ENCODE results near the gene CNOT9. TPM values are rescaled to one million over a fixed set of nuclear protein-coding genes. Genes with fewer than 3 reads are reported as not detected.

Gene CNOT9
- total and polyA plus RNA-seq, 10 of the 15 experiments (the other 5 are each of a cell fraction or from before 2014, with no cell fraction given): 51.0 to 172 (median 98.2) TPM

DNA sequence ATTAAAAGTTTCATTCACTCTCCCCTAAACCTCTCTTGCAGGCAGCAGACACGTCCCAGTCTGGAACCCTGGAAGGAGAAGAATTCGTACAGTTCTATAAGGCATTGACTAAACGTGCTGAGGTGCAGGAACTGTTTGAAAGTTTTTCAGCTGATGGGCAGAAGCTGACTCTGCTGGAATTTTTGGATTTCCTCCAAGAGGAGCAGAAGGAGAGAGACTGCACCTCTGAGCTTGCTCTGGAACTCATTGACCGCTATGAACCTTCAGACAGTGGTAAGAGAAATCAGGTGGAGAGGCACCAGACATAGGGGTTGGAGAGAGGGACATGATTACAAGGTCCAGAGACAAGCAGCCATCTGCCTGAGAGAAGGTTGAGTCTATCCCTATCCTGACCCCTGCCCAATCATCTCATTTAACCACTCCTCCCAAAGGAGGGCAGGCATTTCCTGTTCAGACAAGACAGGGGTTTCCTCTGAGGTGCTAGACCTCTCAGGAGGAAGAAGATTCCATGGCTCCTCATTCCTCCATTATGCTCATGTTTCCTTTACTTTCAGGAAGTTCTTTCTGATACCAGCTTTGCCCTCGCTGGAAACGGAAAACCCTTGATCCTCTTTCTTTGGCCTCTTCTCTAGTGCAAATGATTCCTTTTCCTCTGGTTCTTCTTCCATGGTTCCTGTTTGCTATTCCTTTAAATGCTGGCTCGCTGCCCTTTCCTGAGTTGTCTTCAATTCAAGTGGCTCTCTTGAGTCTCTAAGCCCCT is 54.1 kb downstream of the CNOT9 start:
- FAIRE-seq (no peak), DNase-seq (ENCODE audit: low read depth, low spot score) (no peak), ATAC-seq (no peak)
- in situ Hi-C loops (cut with MboI) (no loop called here), intact Hi-C loops (cut with micrococcal nuclease; ENCODE audit: unreplicated experiment) (no loop called here)
- no peak overlapping the region for H3K27ac ChIP-seq (ENCODE audit: control insufficient read depth, insufficient read depth)
- ChIA-PET RAD21 (ENCODE audit: unreplicated experiment) (no interaction called here), CTCF (interaction anchor here (0.6 kb wide), 1 partner anchor 312 kb away, joined by 4 read pairs; no protein-coding TSS in a partner anchor), POLR2A (no interaction called here), SMC1A (ENCODE audit: uncharacterized antibody, unreplicated experiment) (no interaction called here)
- no peaks in the 10 kb centered on the region for H3K9me3 ChIP-seq (replicated peaks; ENCODE audit: control insufficient read depth, insufficient read depth, low read length)
- H3K4me2 ChIP-seq (ENCODE audit: control insufficient read depth, insufficient read depth): no peak overlapping the region
- H3K36me3 ChIP-seq (ENCODE audit: control insufficient read depth in 2 of 2, insufficient read depth in 2 of 2, low read length in 1 of 2): no peaks in the 10 kb centered on the region
- H3K27me3 ChIP-seq (replicated peaks in 1 of 2; ENCODE audit: control insufficient read depth in 2 of 2, insufficient read depth in 2 of 2, low read length in 1 of 2): no peaks in the 10 kb centered on the region
- BruUV-seq (replicated peaks): no TSS peak
- H3K79me2 ChIP-seq (ENCODE audit: control insufficient read depth, insufficient read depth, low read length): no peaks in the 10 kb centered on the region
- H3K4me3 ChIP-seq: no peak overlapping the region
- H4K20me1 ChIP-seq (ENCODE audit: control insufficient read depth, insufficient read depth): no peaks in the 10 kb centered on the region
- no peak overlapping the region for H3K9ac ChIP-seq (ENCODE audit: control insufficient read depth, insufficient read depth, low read length)
- 36% methylated on average over 7 of the region's 7 CpGs for WGBS (ENCODE audit: insufficient coverage, insufficient replicate concordance, low lambda C conversion rate, missing lambda C conversion rate)
- H2AFZ ChIP-seq (ENCODE audit: control insufficient read depth, low read depth, low read length): no peak overlapping the region
- no peaks in the 10 kb centered on the region for H3K4me1 ChIP-seq (ENCODE audit: control insufficient read depth, insufficient read depth, low read length)
- no peak for TF ChIP-seq BCL3 (IDR thresholded peaks at IDR 0.05; ENCODE audit: borderline replicate concordance, insufficient read depth, low read depth, low read length, poor library complexity, severe bottlenecking)
- no peak for TF ChIP-seq SIX5 (IDR thresholded peaks at IDR 0.05; ENCODE audit: low read depth, low read length, severe bottlenecking)
- no peak for TF ChIP-seq NR2F1 (conservative IDR thresholded peaks at IDR 0.05)
- TF ChIP-seq CBX3 (IDR thresholded peaks at IDR 0.05; ENCODE audit: borderline replicate concordance, low read depth): no peak
- TF ChIP-seq MTA3 (IDR thresholded peaks at IDR 0.05; ENCODE audit: borderline replicate concordance, low read length): no peak
- TF ChIP-seq GABPA (IDR thresholded peaks at IDR 0.05; ENCODE audit: low read depth): no peak
- TF ChIP-seq NR2C1 (IDR thresholded peaks at IDR 0.05): no peak
- TF ChIP-seq ZNF592 (IDR thresholded peaks at IDR 0.05): no peak
- no peak for TF ChIP-seq SUPT20H (IDR thresholded peaks at IDR 0.05; ENCODE audit: borderline replicate concordance, control insufficient read depth, low read depth, low read length)
- TF ChIP-seq E2F4 (IDR thresholded peaks at IDR 0.05; ENCODE audit: low read depth, low read length): no peak
- TF ChIP-seq SP1 (IDR thresholded peaks at IDR 0.05; ENCODE audit: low read depth, low read length): no peak
- TF ChIP-seq RBBP5 (conservative IDR thresholded peaks at IDR 0.05): no peak
- no peak for TF ChIP-seq YY1 (IDR thresholded peaks at IDR 0.05; ENCODE audit: low read depth, low read length)
- no peak for TF ChIP-seq NRF1 (conservative IDR thresholded peaks at IDR 0.05; ENCODE audit: low read depth, low read length)
- no peak for TF ChIP-seq BACH1 (IDR thresholded peaks at IDR 0.05; ENCODE audit: borderline replicate concordance)
- no peak for TF ChIP-seq RB1 (IDR thresholded peaks at IDR 0.05; ENCODE audit: borderline replicate concordance)
- no peak for TF ChIP-seq RELB (IDR thresholded peaks at IDR 0.05; ENCODE audit: low read depth)

Data from GM12878 (cell line).